GM12891 (cell line): ENCODE data around the gene PPP1R13B.
"Not testable (repeated sequence)": the region's sequence is repeated elsewhere in the genome, so short reads cannot be mapped to it uniquely, and the experiment has no call there.

Experiments
- DNase-seq: peaks from one replicate; pipeline ENCODE4 v3.0.0; 2011; ENCODE audit warnings: low spot score; ENCODE audit not compliant: insufficient read length
- FAIRE-seq: peaks from 2 replicates; lab custom pipeline; 2011; peaks lifted over from hg19 to GRCh38; lab: Jason Lieb, UNC
- PAX5 ChIP-seq: IDR thresholded peaks from 2 replicates; pipeline ENCODE4 v1.6.1; 2011; ENCODE audit warnings: low read length, moderate library complexity, mild to moderate bottlenecking; ENCODE audit not compliant: insufficient read depth, severe bottlenecking
- POLR2A ChIP-seq: IDR thresholded peaks from 2 replicates; pipeline ENCODE4 v1.6.1; 2011; ENCODE audit warnings: low read depth, low read length, control low read depth
- POLR2AphosphoS5 ChIP-seq: IDR thresholded peaks from 2 replicates; pipeline ENCODE4 v1.6.1; 2011; ENCODE audit warnings: low read depth, low read length, control low read depth
- POU2F2 ChIP-seq: IDR thresholded peaks from 2 replicates; pipeline ENCODE4 v1.6.1; 2011; ENCODE audit warnings: low read depth, mild to moderate bottlenecking, control low read depth, low read length, moderate library complexity
- SPI1 ChIP-seq: IDR thresholded peaks from 2 replicates; pipeline ENCODE4 v1.6.1; 2011; ENCODE audit warnings: low read depth, low read length, control low read depth
- TAF1 ChIP-seq: IDR thresholded peaks from 2 replicates; pipeline ENCODE4 v1.6.1; 2011; ENCODE audit warnings: low read depth, low read length, control low read depth

Gene PPP1R13B

DNA sequence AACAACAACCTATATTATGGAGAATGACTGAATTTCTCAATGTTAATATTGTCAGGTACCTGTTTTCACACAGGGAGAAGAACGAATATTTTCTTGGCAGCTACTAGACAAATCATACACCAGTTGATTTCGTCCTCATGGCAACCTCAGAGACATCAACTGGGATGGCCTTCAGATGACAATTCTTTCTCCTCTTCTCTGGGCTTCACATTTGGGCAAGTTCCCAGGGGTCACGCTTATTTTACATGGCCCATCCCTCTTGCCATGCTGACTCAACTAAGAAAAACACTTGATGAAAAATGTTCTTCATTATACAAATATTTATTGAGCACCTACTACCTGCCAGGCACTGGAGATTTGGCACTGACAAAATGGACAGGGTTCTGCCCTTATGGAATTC, 29.0 kb downstream of the PPP1R13B start:
- TF ChIP-seq SPI1 (no peak), POLR2A (no peak), POU2F2 (no peak)
- FAIRE-seq (no peak), DNase-seq (no peak)

DNA sequence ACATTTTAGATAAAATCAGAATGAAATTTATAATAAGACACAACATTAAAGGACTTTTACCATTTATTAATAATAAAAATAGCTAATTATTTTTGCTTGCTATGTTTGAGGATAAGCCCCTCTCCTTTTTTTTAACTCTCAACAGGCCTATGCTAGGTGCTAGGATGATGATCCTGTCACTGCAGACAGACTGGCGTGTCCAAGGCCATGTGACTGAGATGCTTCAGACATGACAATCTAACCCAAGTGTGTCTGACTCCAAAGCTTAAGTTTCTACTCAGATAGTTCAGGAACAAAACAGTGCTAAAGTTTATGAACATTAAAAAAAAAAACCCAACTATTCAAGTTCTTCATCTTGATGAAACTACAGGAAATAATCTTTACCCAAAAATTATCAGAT, 29.8 kb downstream of the PPP1R13B start:
- TF ChIP-seq TAF1 (no peak), POU2F2 (no peak)
- FAIRE-seq (no peak), DNase-seq (no peak)

GRCh38 chr14:103816991-103817390, 30.4 kb downstream of the PPP1R13B start:
- TF ChIP-seq SPI1 (peak; percentile 63; the same call in 1 of the 2 replicates), PAX5 (no peak)
- no peak for FAIRE-seq
- DNase-seq = no peak

GRCh38 chr14:103815253-103815652, 32.1 kb downstream of the PPP1R13B start:
- DNase-seq (no peak), FAIRE-seq (no peak)
- no peak for TF ChIP-seq PAX5
- no peak for TF ChIP-seq POU2F2
- TF ChIP-seq TAF1 = no peak
- TF ChIP-seq POLR2AphosphoS5 = no peak
- no peak for TF ChIP-seq POLR2A

GRCh38 chr14:103811189-103811588, 36.2 kb downstream of the PPP1R13B start:
- no peak for DNase-seq
- TF ChIP-seq POU2F2 (no peak), PAX5 (no peak), POLR2A (no peak), SPI1 (no peak), TAF1 (no peak), POLR2AphosphoS5 (no peak)
- no peak for FAIRE-seq

DNA sequence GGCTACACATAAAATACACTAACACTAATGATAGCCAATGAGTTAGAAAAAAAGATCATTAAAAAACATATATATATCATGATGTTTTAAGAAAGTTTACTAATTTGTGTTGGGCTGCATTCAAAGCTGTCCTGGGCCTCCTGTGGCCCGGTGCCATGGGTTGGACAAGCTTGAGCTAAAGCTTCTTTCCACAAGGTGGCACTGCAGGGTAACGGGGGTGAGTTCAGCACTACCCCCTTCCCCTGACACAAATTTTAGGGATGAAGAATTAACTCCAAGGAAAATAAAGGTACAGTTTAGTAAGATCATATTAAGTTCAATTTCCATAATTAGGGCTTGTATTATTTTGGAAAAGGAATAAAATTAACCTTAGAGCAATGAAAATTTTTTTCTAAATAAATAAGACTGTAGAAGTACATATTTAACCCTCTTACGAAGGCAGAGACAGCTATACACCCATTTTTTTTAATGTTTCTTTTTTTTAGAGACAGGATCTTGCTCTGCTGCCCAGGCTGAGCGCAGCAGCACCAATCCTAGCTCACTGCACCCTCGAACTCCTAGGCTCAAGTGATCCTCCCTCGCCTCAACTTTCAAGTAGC, 38.9 kb downstream of the PPP1R13B start:
- FAIRE-seq (no peak), DNase-seq (peak; percentile 25)
- TF ChIP-seq PAX5 (no peak), POU2F2 (no peak), POLR2AphosphoS5 (no peak), POLR2A (no peak), TAF1 (no peak), SPI1 (no peak)

DNA sequence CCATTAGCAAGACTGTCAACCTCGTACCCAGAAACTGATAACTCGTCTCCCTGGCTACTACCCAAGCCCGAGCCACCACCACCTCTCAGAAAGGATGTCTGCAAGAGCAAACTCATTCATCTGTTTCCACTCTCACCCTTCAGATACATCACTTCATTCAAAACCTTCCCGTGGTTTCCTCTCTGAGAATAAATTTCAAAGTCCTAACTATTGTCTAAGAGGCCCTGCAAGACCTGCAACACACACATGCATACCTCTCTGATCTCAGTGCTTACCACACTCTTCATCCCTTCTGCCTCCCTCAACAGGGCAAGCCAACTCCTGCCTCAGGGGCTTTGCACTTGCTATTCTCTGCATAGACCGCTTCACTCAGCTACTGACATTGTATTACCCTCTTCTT, 40.6 kb downstream of the PPP1R13B start:
- TF ChIP-seq POLR2AphosphoS5 = no peak
- TF ChIP-seq TAF1 = no peak
- TF ChIP-seq PAX5 = no peak
- no peak for TF ChIP-seq POU2F2
- TF ChIP-seq SPI1 = no peak
- no peak for TF ChIP-seq POLR2A
- DNase-seq (peak; percentile 24), FAIRE-seq (peak; percentile 85)

DNA sequence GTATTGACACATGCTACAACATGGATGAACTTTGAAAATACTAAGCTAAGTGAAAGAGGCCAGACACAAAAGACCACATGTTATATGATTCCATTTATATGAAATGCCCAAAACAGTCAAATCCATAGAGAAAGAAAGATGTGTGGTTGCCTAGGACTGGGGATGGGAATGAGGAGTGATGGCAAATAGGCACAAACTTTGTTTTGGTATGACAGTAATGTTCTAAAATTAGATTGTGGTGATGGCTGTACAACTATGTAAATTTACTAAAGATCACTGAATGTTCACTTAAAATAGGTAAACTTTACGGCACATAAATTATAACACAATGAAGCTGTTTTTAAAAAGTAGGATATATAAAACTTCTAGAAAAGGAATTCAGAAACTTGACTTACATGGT, 41.7 kb downstream of the PPP1R13B start:
- DNase-seq (no peak), FAIRE-seq (no peak)
- TF ChIP-seq SPI1 = no peak
- TF ChIP-seq PAX5 = no peak
- no peak for TF ChIP-seq POLR2AphosphoS5
- TF ChIP-seq POLR2A = no peak
- TF ChIP-seq TAF1 = no peak
- no peak for TF ChIP-seq POU2F2

DNA sequence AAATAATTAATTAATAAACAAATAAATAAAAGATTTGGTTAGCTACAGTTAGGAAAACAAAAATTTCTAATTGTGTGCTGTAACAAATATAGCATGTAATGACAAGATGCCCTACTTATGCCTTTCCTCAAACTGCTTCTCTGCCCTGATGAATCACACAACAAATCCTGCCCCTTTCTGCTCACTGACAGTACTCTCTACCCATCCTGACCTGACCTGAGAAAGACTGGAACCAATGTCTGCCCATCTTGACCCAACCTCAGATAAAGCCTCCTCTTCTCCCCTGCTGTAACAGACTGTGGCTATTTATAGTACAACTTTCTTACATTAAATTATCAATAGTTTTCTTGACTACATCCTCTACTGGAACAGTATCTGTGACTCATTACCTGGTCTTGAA, 43.7 kb downstream of the PPP1R13B start:
- FAIRE-seq (no peak), DNase-seq (no peak)
- TF ChIP-seq POU2F2 (no peak), PAX5 (no peak), POLR2A (no peak), POLR2AphosphoS5 (no peak), TAF1 (no peak), SPI1 (no peak)

DNA sequence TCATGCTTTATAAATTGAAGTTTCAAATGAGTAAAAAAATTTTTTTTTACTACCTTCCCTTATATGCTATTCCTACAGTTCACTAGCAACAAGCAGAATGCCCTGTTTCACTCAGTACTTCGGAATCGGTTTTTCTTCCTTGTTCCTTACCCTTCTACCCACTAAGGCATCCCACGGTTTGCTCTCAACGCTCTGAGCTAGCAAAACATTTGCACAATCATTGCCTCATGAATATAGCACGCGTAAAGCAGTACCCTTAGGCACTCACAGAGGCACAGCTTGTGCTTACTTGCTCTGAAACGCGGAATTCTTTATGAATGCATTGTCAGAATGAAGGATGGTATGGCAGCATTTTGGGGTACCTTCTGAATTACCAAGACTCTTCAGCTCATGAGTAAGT, 45.0 kb downstream of the PPP1R13B start:
- no peak for TF ChIP-seq PAX5
- TF ChIP-seq TAF1 = no peak
- TF ChIP-seq POLR2A = no peak
- no peak for TF ChIP-seq SPI1
- TF ChIP-seq POU2F2 = no peak
- no peak for TF ChIP-seq POLR2AphosphoS5
- DNase-seq (no peak), FAIRE-seq (no peak)

GRCh38 chr14:103801459-103801858, 45.9 kb downstream of the PPP1R13B start:
- no peak for FAIRE-seq
- DNase-seq = no peak

DNA sequence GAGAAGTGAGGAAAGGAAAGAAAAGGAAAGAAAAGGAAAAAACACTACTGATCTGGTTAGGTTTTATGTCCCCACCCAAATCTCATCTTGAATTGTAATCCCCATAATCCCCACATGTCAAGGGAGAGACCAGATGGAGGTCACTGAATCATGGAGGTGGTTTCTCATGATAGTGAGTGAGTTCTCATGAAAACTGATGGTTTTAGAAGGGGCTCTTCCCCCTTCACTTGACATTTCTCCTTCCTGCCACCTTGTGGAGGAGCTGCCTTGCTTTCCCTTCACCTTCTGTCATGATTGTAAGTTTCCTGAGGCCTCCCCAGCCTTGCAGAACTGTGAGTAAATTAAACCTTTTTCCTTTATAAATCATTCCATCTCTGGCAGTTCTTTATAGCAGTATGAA, 54.2 kb downstream of the PPP1R13B start:
- not testable (repeated sequence) for FAIRE-seq, DNase-seq

More at GRCh38 chr14:103801459-103801858, 45.9 kb downstream of the PPP1R13B start:
- TF ChIP-seq TAF1 (no peak), POLR2AphosphoS5 (no peak)
